ENCODE measurements around the gene ABLIM2.

DNA sequence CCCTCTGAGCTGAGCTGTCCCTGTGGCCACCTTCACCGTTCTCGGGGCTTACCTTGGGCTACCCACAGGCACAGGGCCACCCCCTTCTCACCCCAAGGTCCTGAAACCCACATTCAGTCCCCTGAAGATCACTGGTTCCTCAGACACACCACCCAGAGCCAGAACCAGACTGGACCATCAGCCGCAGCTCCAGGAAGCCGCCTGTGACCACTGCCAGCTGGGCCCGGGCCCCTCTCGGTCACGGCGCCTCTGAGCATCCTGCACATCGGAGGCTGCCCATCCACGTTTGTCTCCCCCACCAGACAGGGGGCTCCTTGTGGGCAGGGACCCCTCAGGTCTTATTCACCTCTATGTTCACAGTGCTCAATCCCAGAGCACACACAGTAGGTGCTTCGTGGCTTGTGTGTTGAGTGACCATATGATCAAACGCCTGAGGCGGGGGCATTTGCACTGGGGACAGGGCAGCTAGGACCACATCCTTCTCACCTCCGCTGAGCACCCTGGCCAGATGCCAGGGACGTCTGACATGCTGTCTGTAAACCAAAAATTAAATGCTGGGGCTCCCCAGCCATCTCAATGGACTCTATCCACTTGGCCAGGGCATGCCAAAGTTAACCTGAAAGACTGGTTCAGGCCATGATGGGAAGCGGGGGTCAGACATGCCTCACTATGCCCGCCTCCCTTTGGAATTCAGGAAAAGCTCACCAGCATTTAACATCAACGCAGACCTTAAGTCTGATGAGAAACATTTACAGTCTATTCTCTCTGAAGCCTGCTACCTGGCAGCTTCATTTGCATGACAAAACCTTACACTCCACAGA lies 109.5 kb downstream of the ABLIM2 start:
- TF ChIP-seq, protein P1, sequence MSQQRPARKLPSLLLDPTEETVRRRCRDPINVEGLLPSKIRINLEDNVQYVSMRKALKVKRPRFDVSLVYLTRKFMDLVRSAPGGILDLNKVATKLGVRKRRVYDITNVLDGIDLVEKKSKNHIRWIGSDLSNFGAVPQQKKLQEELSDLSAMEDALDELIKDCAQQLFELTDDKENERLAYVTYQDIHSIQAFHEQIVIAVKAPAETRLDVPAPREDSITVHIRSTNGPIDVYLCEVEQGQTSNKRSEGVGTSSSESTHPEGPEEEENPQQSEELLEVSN (IDR thresholded peaks at IDR 0.05) = 0 out of 2 replicates have a peak, but pooled peaks have one; percentile 15
- TF ChIP-seq POLR2A (IDR thresholded peaks at IDR 0.05; ENCODE audit: control extremely low read depth in 1 of 2, low read depth in 2 of 2, low read length in 2 of 2) = no peak
- no peak for TF ChIP-seq HDAC2 (IDR thresholded peaks at IDR 0.05; ENCODE audit: borderline replicate concordance in 1 of 2, low read depth in 2 of 2, low read length in 2 of 2)
- TF ChIP-seq, protein P2, sequence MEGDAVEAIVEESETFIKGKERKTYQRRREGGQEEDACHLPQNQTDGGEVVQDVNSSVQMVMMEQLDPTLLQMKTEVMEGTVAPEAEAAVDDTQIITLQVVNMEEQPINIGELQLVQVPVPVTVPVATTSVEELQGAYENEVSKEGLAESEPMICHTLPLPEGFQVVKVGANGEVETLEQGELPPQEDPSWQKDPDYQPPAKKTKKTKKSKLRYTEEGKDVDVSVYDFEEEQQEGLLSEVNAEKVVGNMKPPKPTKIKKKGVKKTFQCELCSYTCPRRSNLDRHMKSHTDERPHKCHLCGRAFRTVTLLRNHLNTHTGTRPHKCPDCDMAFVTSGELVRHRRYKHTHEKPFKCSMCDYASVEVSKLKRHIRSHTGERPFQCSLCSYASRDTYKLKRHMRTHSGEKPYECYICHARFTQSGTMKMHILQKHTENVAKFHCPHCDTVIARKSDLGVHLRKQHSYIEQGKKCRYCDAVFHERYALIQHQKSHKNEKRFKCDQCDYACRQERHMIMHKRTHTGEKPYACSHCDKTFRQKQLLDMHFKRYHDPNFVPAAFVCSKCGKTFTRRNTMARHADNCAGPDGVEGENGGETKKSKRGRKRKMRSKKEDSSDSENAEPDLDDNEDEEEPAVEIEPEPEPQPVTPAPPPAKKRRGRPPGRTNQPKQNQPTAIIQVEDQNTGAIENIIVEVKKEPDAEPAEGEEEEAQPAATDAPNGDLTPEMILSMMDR (IDR thresholded peaks at IDR 0.05; ENCODE audit: control extremely low read depth in 1 of 3, insufficient read depth in 1 of 3, low read depth in 1 of 3, low read length in 3 of 3) = no peak

Measured in H1 (cell line).